ENCODE results near the gene GOLGA3. TPM values are rescaled to one million over a fixed set of nuclear protein-coding genes. Genes with fewer than 3 reads are reported as not detected.

The GOLGA3 gene
- total and polyA plus RNA-seq, 2 donors from 2014 or later = 7.7 to 53.0 TPM

DNA sequence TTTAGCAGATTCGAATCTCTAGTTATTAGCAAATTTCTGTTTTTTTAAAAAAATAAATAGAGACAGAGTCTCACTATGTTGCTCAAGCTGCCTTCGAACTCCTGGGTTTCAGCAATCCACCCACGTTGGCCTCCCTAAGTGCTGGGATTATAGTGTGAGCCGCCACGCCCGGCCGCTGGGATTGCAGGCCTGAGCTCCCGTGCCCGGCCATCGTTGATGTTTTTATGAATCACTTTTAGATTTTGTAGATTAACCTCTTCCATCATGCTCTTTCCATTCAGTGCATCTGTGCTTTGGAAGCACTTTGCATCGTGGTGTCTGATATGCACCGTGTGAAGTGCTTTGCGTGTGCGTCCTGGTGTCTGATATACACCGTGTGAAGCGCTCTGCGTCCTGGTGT is 97.1 kb downstream of the GOLGA3 start:
- H3K9me3 ChIP-seq (ENCODE audit: control insufficient read depth in 2 of 3, insufficient read depth in 1 of 3, low read length in 3 of 3) = no peaks in the 10 kb centered on the region
- H3K4me1 ChIP-seq (ENCODE audit: control insufficient read depth in 2 of 3, insufficient read depth in 2 of 3, low read depth in 1 of 3, low read length in 3 of 3) = no peaks in the 10 kb centered on the region
- H3K4me3 ChIP-seq (ENCODE audit: low read length in 3 of 3) = no peak overlapping the region
- no peak overlapping the region for H3K27ac ChIP-seq (ENCODE audit: low read depth in 2 of 2, low read length in 2 of 2)
- peak in 1 of 5 donors; percentile 15 for DNase-seq
- intact Hi-C loops (cut with DNase I) = no loop called here
- H3K27me3 ChIP-seq (ENCODE audit: control insufficient read depth, insufficient read depth, low read length) = no peaks in the 10 kb centered on the region
- H3K36me3 ChIP-seq (ENCODE audit: control insufficient read depth in 2 of 3, insufficient read depth in 3 of 3, low read length in 3 of 3) = peaks cover 10 to 65% (median 48%) of the 10 kb centered on the region in 3 donors
- FAIRE-seq = no peak
- H3K9ac ChIP-seq (ENCODE audit: low read length in 3 of 3) = no peak overlapping the region
- TF ChIP-seq, protein P1, sequence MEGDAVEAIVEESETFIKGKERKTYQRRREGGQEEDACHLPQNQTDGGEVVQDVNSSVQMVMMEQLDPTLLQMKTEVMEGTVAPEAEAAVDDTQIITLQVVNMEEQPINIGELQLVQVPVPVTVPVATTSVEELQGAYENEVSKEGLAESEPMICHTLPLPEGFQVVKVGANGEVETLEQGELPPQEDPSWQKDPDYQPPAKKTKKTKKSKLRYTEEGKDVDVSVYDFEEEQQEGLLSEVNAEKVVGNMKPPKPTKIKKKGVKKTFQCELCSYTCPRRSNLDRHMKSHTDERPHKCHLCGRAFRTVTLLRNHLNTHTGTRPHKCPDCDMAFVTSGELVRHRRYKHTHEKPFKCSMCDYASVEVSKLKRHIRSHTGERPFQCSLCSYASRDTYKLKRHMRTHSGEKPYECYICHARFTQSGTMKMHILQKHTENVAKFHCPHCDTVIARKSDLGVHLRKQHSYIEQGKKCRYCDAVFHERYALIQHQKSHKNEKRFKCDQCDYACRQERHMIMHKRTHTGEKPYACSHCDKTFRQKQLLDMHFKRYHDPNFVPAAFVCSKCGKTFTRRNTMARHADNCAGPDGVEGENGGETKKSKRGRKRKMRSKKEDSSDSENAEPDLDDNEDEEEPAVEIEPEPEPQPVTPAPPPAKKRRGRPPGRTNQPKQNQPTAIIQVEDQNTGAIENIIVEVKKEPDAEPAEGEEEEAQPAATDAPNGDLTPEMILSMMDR (IDR thresholded peaks at IDR 0.05; ENCODE audit: borderline replicate concordance, extremely low read depth, insufficient read depth) = no peak

DNA sequence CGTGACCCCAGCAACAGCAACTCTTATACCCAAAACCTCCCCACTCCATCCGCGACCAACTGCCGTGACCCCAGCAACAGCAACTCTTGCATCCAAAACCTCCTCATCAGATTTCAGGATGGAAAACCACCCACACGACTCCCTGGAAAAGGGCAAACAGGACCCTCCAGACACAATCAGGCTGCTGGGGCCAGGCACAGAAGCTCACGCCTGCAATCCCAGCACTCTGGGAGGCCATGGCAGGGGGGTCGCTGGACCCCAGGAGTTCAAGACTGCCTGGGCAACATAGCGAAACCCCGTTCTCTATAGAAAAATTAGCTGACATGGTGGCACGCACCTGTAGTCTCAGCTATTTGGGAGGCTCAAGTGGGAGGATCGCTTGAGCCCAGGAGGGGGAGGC is 98.3 kb downstream of the GOLGA3 start:
- Histone ChIP-seq H3K27me3 (ENCODE audit: control insufficient read depth, insufficient read depth, low read length) (no peaks in the 10 kb centered on the region), H3K4me1 (ENCODE audit: control insufficient read depth in 2 of 3, insufficient read depth in 2 of 3, low read depth in 1 of 3, low read length in 3 of 3) (no peaks in the 10 kb centered on the region), H3K4me3 (ENCODE audit: low read length in 3 of 3) (no peak overlapping the region), H3K9me3 (ENCODE audit: control insufficient read depth in 2 of 3, insufficient read depth in 1 of 3, low read length in 3 of 3) (no peaks in the 10 kb centered on the region), H3K9ac (ENCODE audit: low read length in 3 of 3) (no peak overlapping the region), H3K36me3 (ENCODE audit: control insufficient read depth in 2 of 3, insufficient read depth in 3 of 3, low read length in 3 of 3) (peaks cover 10 to 61% (median 47%) of the 10 kb centered on the region in 3 donors), H3K27ac (ENCODE audit: low read depth in 2 of 2, low read length in 2 of 2) (no peak overlapping the region)
- FAIRE-seq (no peak), DNase-seq (peak in 1 of 5 donors; percentile 15)
- TF ChIP-seq, protein P1 (IDR thresholded peaks at IDR 0.05; ENCODE audit: borderline replicate concordance, extremely low read depth, insufficient read depth) = no peak
- intact Hi-C loops (cut with DNase I) = no loop called here

DNA sequence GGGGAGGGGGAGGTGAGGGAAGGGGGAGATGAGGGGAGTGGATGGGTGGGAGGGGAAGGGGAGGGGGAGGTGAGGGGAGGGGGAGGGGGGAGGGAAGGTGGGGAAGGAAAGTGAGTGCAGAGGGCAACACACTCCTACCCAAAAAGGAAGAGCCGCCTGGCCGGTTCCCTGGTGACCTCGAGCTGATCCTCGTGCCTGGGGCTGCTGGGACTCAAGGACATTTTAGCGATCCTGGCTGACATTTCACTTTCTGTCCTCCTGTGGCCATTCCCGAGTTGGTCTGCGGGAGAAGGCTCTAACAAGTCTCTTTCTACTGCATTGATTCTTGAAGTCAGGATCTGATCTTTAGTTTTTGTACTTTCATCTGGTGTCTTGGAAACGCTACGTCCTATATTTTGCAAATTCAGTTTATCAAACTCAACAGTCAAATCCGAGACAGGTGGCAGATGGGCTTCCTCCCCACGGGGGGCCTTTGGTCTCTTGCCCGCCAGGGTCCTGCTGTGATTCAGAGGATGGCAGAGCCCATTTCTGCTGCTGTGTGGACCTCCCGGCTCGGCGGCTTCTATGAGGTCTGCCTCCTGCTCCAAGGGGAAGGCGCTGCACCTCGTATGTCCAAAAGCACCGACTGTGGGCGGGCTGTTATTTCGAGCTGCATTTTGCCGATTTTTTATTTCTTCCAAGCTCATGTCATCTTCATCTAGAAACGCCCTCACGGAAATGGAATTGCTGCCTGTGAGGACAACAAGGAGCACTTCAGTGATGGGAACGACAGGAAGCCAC is 98.9 kb downstream of the GOLGA3 start:
- no peaks in the 10 kb centered on the region for H3K4me1 ChIP-seq (ENCODE audit: control insufficient read depth in 2 of 3, insufficient read depth in 2 of 3, low read depth in 1 of 3, low read length in 3 of 3)
- peak in 1 of 5 donors; percentile 58 for DNase-seq
- no peak overlapping the region for H3K9ac ChIP-seq (ENCODE audit: low read length in 3 of 3)
- no peak overlapping the region for H3K27ac ChIP-seq (ENCODE audit: low read depth in 2 of 2, low read length in 2 of 2)
- H3K27me3 ChIP-seq (ENCODE audit: control insufficient read depth, insufficient read depth, low read length) = no peaks in the 10 kb centered on the region
- FAIRE-seq = no peak
- TF ChIP-seq, protein P1 (IDR thresholded peaks at IDR 0.05; ENCODE audit: borderline replicate concordance, extremely low read depth, insufficient read depth) = no peak
- H3K36me3 ChIP-seq (ENCODE audit: control insufficient read depth in 2 of 3, insufficient read depth in 3 of 3, low read length in 3 of 3) = peaks cover 10 to 61% (median 43%) of the 10 kb centered on the region in 3 donors
- H3K4me3 ChIP-seq (ENCODE audit: low read length in 3 of 3) = no peak overlapping the region
- intact Hi-C loops (cut with DNase I) = no loop called here
- no peaks in the 10 kb centered on the region for H3K9me3 ChIP-seq (ENCODE audit: control insufficient read depth in 2 of 3, insufficient read depth in 1 of 3, low read length in 3 of 3)
